Psoas muscle (tissue), 8 donors: ENCODE results near the gene CCDC40. TPM values are rescaled to one million over a fixed set of nuclear protein-coding genes. Genes with fewer than 3 reads are reported as not detected.

Experiments used
- ATAC-seq, 4 donors: fragments of 200-7000 bp; cut with Tn5 transposase; one replicate each; pipeline ENCODE4 v1.9.1; 2020; ENCODE audit warnings: moderate library complexity in 3 of 4, mild to moderate bottlenecking in 2 of 4
- DNase-seq, 2 donors: peaks; one replicate each; pipeline ENCODE4 v3.0.0-alpha.2; 2020
- H3K27ac ChIP-seq: fragments of 200-600 bp; one replicate; pipeline ENCODE4 v1.8.0; 2022
- H3K27me3 ChIP-seq, 3 donors: fragments of 200-600 bp in 1 of 3; one replicate each; pipeline versions ENCODE4 v1.6.1 to v1.8.0; 2013 to 2022; ENCODE audit warnings: low read length in 2 of 3, mild to moderate bottlenecking in 2 of 3, moderate library complexity in 1 of 3; ENCODE audit not compliant: insufficient read depth in 3 of 3
- H3K36me3 ChIP-seq, 2 donors: fragments of 200-600 bp in 1 of 2; one replicate each; pipeline versions ENCODE4 v1.6.1 to v1.8.0; 2013 to 2022; ENCODE audit warnings: low read depth in 1 of 2, mild to moderate bottlenecking in 1 of 2, moderate library complexity in 1 of 2; ENCODE audit not compliant: insufficient read depth in 1 of 2
- H3K4me1 ChIP-seq: fragments of 200-600 bp; one replicate; pipeline ENCODE4 v1.8.0; 2022
- H3K4me3 ChIP-seq: fragments of 200-600 bp; one replicate; pipeline ENCODE4 v1.8.0; 2022; ENCODE audit warnings: mild to moderate bottlenecking
- H3K9me3 ChIP-seq: fragments of 200-600 bp; one replicate; pipeline ENCODE4 v1.8.0; 2022
- CTCF ChIP-seq: fragments of 200-600 bp; IDR thresholded peaks from one replicate; pipeline ENCODE4 v1.8.0; 2022; ENCODE audit warnings: antibody characterized with exemption
- WGBS, 3 donors: extraction: QIAGEN DNeasy Blood & Tissue Kit; methylation state at CpG; one replicate each; pipeline versions ENCODE4 v1.1.6 to v1.1.7; 2013; 5-methylcytosine and 5-hydroxymethylcytosine counted together
- intact Hi-C, 2 donors: fragments of 100-400 bp; cut with DNase I; formaldehyde crosslinking; loops; one replicate each; pipeline versions ENCODE4 v1.11.0 to v1.14.2; 2022
- polyA plus RNA-seq, 3 donors: library from polyadenylated mRNA; stranded (reverse); fragments of 200-250 nt; gene quantifications; one replicate each; pipeline ENCODE4 v1.2.3, GENCODE V29; 2013
- total RNA-seq, 4 donors: library from RNA; stranded (reverse); fragmentation: NEBNext Ultra II Directional in 2 of 4; extraction: Animal tissue kit (Norgen Biotek cat#: 25700) in 2 of 4; gene quantifications; one replicate each; pipeline versions ENCODE4 v1.2.1 to v1.2.4, GENCODE V29; 2021 to 2023
- donor health status: healthy with polysubstance abuse.
- donor health status: DM: no; HTN: no; CAD: no; lungs with moderate emphysema.
- donor health status: Bipolar disorder and iron deficiency.
- donor health status: healthy.
- donor health status: DM: yes; HTN: yes; CAD: no.
- donor health status: DM: no; HTN: no; CAD: no.
- donor health status: DM: no; HTN: no; CAD: no.
- donor health status: DM: yes; HTN: yes; CAD: no.

The CCDC40 gene
- total and polyA plus RNA-seq, 7 donors: 0.51 to 1.9 (median 1.4) TPM

- ATAC-seq (no peak), DNase-seq (no peak)
- Histone ChIP-seq H3K27me3 (no peaks in the 10 kb centered on the region), H3K9me3 (no peaks in the 10 kb centered on the region), H3K36me3 (peaks cover 0 to 13% of the 10 kb centered on the region in 2 donors), H3K4me3 (peak overlapping the region; percentile 97), H3K27ac (no peak overlapping the region), H3K4me1 (peaks cover 13% of the 10 kb centered on the region)
- TF ChIP-seq CTCF: no peak
- intact Hi-C loops: loop anchor here (5.0 to 10.0 kb wide), 2 partner anchors 39 to 262 kb away; no protein-coding TSS in a partner anchor
- 71 to 84% (median 74%) methylated on average over 15 of the region's 15 CpGs for WGBS, 3 donors
Observed at GRCh38 chr17:80102664-80103448, 66.4 kb downstream of the CCDC40 start.

DNA sequence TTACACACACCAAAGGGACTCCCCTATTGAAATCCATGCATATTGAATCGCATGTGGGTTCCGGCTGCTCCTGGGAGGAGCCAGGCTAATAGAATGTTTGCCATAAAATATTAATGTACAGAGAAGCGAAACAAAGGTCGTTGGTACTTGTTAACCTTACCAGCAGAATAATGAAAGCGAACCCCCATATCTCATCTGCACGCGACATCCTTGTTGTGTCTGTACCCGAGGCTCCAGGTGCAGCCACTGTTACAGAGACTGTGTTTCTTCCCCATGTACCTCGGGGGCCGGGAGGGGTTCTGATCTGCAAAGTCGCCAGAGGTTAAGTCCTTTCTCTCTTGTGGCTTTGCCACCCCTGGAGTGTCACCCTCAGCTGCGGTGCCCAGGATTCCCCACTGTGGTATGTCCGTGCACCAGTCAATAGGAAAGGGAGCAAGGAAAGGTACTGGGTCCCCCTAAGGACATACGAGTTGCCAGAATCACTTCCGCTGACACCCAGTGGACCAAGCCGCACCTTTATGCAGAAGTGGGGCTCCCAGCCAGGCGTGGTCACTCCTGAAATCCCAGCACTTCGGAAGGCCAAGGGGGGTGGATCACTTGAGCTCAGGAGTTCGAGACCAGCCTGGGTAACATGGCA, 67.1 kb downstream of the CCDC40 start:
- no peaks in the 10 kb centered on the region for H3K9me3 ChIP-seq
- 87 to 89% (median 88%) methylated on average over 19 of the region's 19 CpGs for WGBS, 3 donors
- intact Hi-C loops: loop anchor here (5.0 to 10.0 kb wide), 2 partner anchors 39 to 261 kb away; no protein-coding TSS in a partner anchor
- H3K27ac ChIP-seq: no peak overlapping the region
- no peak for TF ChIP-seq CTCF
- H3K4me3 ChIP-seq: no peak overlapping the region
- H3K27me3 ChIP-seq: no peaks in the 10 kb centered on the region
- peaks cover 0 to 20% of the 10 kb centered on the region in 2 donors for H3K36me3 ChIP-seq
- peaks cover 13% of the 10 kb centered on the region for H3K4me1 ChIP-seq
- no peak for ATAC-seq
- DNase-seq: no peak

DNA sequence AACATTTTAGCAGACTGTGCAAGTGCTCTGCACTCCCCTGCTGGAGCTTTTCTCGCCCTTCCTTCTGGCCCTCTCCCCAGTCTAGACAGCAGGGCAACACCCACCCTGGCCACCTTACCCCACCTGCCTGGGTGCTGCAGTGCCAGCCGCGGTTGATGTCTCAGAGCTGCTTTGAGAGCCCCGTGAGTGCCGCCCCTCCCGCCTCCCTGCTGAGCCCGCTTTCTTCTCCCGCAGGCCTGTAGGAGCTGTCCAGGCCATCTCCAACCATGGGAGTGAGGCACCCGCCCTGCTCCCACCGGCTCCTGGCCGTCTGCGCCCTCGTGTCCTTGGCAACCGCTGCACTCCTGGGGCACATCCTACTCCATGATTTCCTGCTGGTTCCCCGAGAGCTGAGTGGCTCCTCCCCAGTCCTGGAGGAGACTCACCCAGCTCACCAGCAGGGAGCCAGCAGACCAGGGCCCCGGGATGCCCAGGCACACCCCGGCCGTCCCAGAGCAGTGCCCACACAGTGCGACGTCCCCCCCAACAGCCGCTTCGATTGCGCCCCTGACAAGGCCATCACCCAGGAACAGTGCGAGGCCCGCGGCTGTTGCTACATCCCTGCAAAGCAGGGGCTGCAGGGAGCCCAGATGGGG, 68.0 kb downstream of the CCDC40 start:
- WGBS, 3 donors: 61 to 72% (median 66%) methylated on average over 25 to 26 of the region's 26 CpGs
- no peak overlapping the region for H3K27ac ChIP-seq
- ATAC-seq: no peak
- H3K27me3 ChIP-seq: no peaks in the 10 kb centered on the region
- DNase-seq: peak in 1 of 2 donors; percentile 42
- intact Hi-C loops: loop anchor here (5.0 to 10.0 kb wide), 2 partner anchors 38 to 260 kb away; no protein-coding TSS in a partner anchor
- peaks cover 0 to 27% of the 10 kb centered on the region in 2 donors for H3K36me3 ChIP-seq
- no peak for TF ChIP-seq CTCF
- no peaks in the 10 kb centered on the region for H3K9me3 ChIP-seq
- H3K4me1 ChIP-seq: peaks cover 13% of the 10 kb centered on the region
- H3K4me3 ChIP-seq: no peak overlapping the region

DNA sequence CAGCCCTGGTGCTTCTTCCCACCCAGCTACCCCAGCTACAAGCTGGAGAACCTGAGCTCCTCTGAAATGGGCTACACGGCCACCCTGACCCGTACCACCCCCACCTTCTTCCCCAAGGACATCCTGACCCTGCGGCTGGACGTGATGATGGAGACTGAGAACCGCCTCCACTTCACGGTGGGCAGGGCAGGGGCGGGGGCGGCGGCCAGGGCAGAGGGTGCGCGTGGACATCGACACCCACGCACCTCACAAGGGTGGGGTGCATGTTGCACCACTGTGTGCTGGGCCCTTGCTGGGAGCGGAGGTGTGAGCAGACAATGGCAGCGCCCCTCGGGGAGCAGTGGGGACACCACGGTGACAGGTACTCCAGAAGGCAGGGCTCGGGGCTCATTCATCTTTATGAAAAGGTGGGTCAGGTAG, 68.5 kb downstream of the CCDC40 start:
- H3K27me3 ChIP-seq: no peaks in the 10 kb centered on the region
- H3K9me3 ChIP-seq: no peaks in the 10 kb centered on the region
- intact Hi-C loops: loop anchor here (5.0 to 10.0 kb wide), 2 partner anchors 37 to 260 kb away; no protein-coding TSS in a partner anchor
- H3K27ac ChIP-seq: no peak overlapping the region
- peaks cover 0 to 32% of the 10 kb centered on the region in 2 donors for H3K36me3 ChIP-seq
- WGBS, 3 donors: 82 to 88% (median 87%) methylated on average over 15 to 18 of the region's 18 CpGs
- no peak for TF ChIP-seq CTCF
- ATAC-seq: no peak
- H3K4me1 ChIP-seq: peaks cover 13% of the 10 kb centered on the region
- DNase-seq: peak in 1 of 2 donors; percentile 47
- no peak overlapping the region for H3K4me3 ChIP-seq
